ENCODE results near the gene WDFY2.

Gene WDFY2

GRCh38 chr13:51666839-51667238 is 82.6 kb downstream of the WDFY2 start:
- no peak overlapping the region for H3K4me3 ChIP-seq (ENCODE audit: low read depth in 1 of 2, low read length in 1 of 2)
- TF ChIP-seq CTCF (IDR thresholded peaks at IDR 0.05): no peak
- H3K4me1 ChIP-seq (ENCODE audit: control insufficient read depth in 1 of 2, insufficient read depth in 1 of 2, low read depth in 1 of 2, low read length in 1 of 2): peaks cover 0 to 7% of the 10 kb centered on the region in 2 experiments
- no peak overlapping the region for H3K27ac ChIP-seq
- H3K9me3 ChIP-seq: no peaks in the 10 kb centered on the region
- H3K27me3 ChIP-seq: no peaks in the 10 kb centered on the region
- H3K36me3 ChIP-seq: peaks cover 8% of the 10 kb centered on the region

GRCh38 chr13:51668580-51669195 is 84.4 kb downstream of the WDFY2 start:
- H3K9me3 ChIP-seq: no peaks in the 10 kb centered on the region
- no peaks in the 10 kb centered on the region for H3K36me3 ChIP-seq
- peaks cover 0 to 7% of the 10 kb centered on the region in 2 experiments for H3K4me1 ChIP-seq (ENCODE audit: control insufficient read depth in 1 of 2, insufficient read depth in 1 of 2, low read depth in 1 of 2, low read length in 1 of 2)
- no peaks in the 10 kb centered on the region for H3K27me3 ChIP-seq
- no peak overlapping the region for H3K4me3 ChIP-seq (ENCODE audit: low read depth in 1 of 2, low read length in 1 of 2)
- H3K27ac ChIP-seq: no peak overlapping the region
- no peak for TF ChIP-seq CTCF (IDR thresholded peaks at IDR 0.05)

GRCh38 chr13:51673165-51673564 is 88.9 kb downstream of the WDFY2 start:
- Histone ChIP-seq H3K4me3 (ENCODE audit: low read depth in 1 of 2, low read length in 1 of 2) (no peak overlapping the region), H3K36me3 (no peaks in the 10 kb centered on the region), H3K27me3 (no peaks in the 10 kb centered on the region), H3K4me1 (ENCODE audit: control insufficient read depth in 1 of 2, insufficient read depth in 1 of 2, low read depth in 1 of 2, low read length in 1 of 2) (peaks cover 0 to 7% of the 10 kb centered on the region in 2 experiments), H3K9me3 (no peaks in the 10 kb centered on the region), H3K27ac (no peak overlapping the region)
- no peak for TF ChIP-seq CTCF (IDR thresholded peaks at IDR 0.05)

- no peak for TF ChIP-seq CTCF (IDR thresholded peaks at IDR 0.05)
- Histone ChIP-seq H3K36me3 (no peaks in the 10 kb centered on the region), H3K4me1 (ENCODE audit: control insufficient read depth in 1 of 2, insufficient read depth in 1 of 2, low read depth in 1 of 2, low read length in 1 of 2) (peaks cover 0 to 7% of the 10 kb centered on the region in 2 experiments), H3K9me3 (no peaks in the 10 kb centered on the region), H3K27ac (no peak overlapping the region), H3K4me3 (ENCODE audit: low read depth in 1 of 2, low read length in 1 of 2) (no peak overlapping the region), H3K27me3 (no peaks in the 10 kb centered on the region)
Observed at GRCh38 chr13:51674276-51674675, 90.0 kb downstream of the WDFY2 start.

- TF ChIP-seq CTCF (IDR thresholded peaks at IDR 0.05): no peak
- H3K9me3 ChIP-seq: no peaks in the 10 kb centered on the region
- H3K36me3 ChIP-seq: peaks cover 6% of the 10 kb centered on the region
- no peaks in the 10 kb centered on the region for H3K4me1 ChIP-seq (ENCODE audit: control insufficient read depth in 1 of 2, insufficient read depth in 1 of 2, low read depth in 1 of 2, low read length in 1 of 2)
- H3K27me3 ChIP-seq: no peaks in the 10 kb centered on the region
- no peak overlapping the region for H3K4me3 ChIP-seq (ENCODE audit: low read depth in 1 of 2, low read length in 1 of 2)
- H3K27ac ChIP-seq: no peak overlapping the region
Observed at GRCh38 chr13:51675385-51675784, 91.1 kb downstream of the WDFY2 start.
